CD4-positive, CD25-positive, alpha-beta regulatory T cell (primary cell): ENCODE results near the gene ACSBG1. TPM values are rescaled to one million over a fixed set of nuclear protein-coding genes. Genes with fewer than 3 reads are reported as not detected.

Source experiments
- ATAC-seq, 2 donors: fragments of 150-1000 bp; cut with Tn5 transposase; one replicate each; pipeline ENCODE4 v1.10.0; 2021; ENCODE audit warnings: low read depth in 2 of 2, moderate number of reproducible peaks in 2 of 2, moderate library complexity in 1 of 2
- DNase-seq, 3 donors: peaks; one replicate each; pipeline versions ENCODE4 v3.0.0 to v3.0.0-alpha.2; 2012 to 2022; ENCODE audit warnings: mixed read lengths in 1 of 3
- H3K27ac ChIP-seq: one replicate; pipeline ENCODE4 v1.7.0; 2013; ENCODE audit warnings: mild to moderate bottlenecking, low read length; ENCODE audit not compliant: insufficient read depth, poor library complexity, severe bottlenecking
- H3K27me3 ChIP-seq: one replicate; pipeline ENCODE4 v1.7.0; 2013; ENCODE audit warnings: low read length; ENCODE audit not compliant: control insufficient read depth, insufficient read depth
- H3K36me3 ChIP-seq: one replicate; pipeline ENCODE4 v1.7.0; 2013; ENCODE audit warnings: mild to moderate bottlenecking, low read length, moderate library complexity; ENCODE audit not compliant: control insufficient read depth, insufficient read depth
- H3K4me1 ChIP-seq: 2 replicates; pipeline ENCODE4 v1.7.0; 2013; ENCODE audit warnings: mild to moderate bottlenecking, low read length; ENCODE audit not compliant: insufficient read depth, control insufficient read depth, poor library complexity, severe bottlenecking
- H3K4me3 ChIP-seq: one replicate; pipeline ENCODE4 v1.7.0; 2013; ENCODE audit warnings: low read depth, mild to moderate bottlenecking, low read length, moderate library complexity
- H3K9me3 ChIP-seq, 2 experiments: 1 replicate in 1 of 2; 2 replicates in 1 of 2; pipeline ENCODE4 v1.7.0; 2013; ENCODE audit warnings: low read length in 2 of 2, mild to moderate bottlenecking in 1 of 2, moderate library complexity in 1 of 2; ENCODE audit not compliant: control insufficient read depth in 2 of 2
- H3K27ac Mint-ChIP-seq, 3 donors: one replicate each; pipeline ENCODE4 v1.8.0; 2020 to 2022; ENCODE audit warnings: mild to moderate bottlenecking in 3 of 3, mixed read lengths in 3 of 3, moderate library complexity in 2 of 3
- H3K27me3 Mint-ChIP-seq: one replicate; pipeline ENCODE4 v1.8.0; 2022; ENCODE audit warnings: mild to moderate bottlenecking, mixed read lengths
- H3K36me3 Mint-ChIP-seq: one replicate; pipeline ENCODE4 v1.8.0; 2020; ENCODE audit warnings: mixed read lengths
- H3K4me1 Mint-ChIP-seq, 4 donors: one replicate each; pipeline ENCODE4 v1.8.0; 2020 to 2022; ENCODE audit warnings: mixed read lengths in 4 of 4, mild to moderate bottlenecking in 1 of 4
- H3K4me3 Mint-ChIP-seq, 4 donors: one replicate each; pipeline ENCODE4 v1.8.0; 2020 to 2022; ENCODE audit warnings: mild to moderate bottlenecking in 4 of 4, mixed read lengths in 4 of 4, moderate library complexity in 3 of 4
- H3K9me3 Mint-ChIP-seq, 7 donors: one replicate each; pipeline ENCODE4 v1.8.0; 2020 to 2022; ENCODE audit warnings: mixed read lengths in 7 of 7, mild to moderate bottlenecking in 3 of 7, moderate library complexity in 2 of 7
- polyA plus RNA-seq, 4 donors: library from polyadenylated mRNA; unstranded; fragments of 300-500 nt; fragmentation: Illumina TruSeq; gene quantifications; one replicate each; pipeline ENCODE4 v1.2.3, GENCODE V29; 2021
- total RNA-seq: library from RNA; stranded (reverse); gene quantifications from one replicate; pipeline ENCODE4 v1.2.3, GENCODE V29; 2022

The ACSBG1 gene
- total and polyA plus RNA-seq, 5 donors from 2014 or later: 0.06 to 0.25 TPM; not detected in 3

DNA sequence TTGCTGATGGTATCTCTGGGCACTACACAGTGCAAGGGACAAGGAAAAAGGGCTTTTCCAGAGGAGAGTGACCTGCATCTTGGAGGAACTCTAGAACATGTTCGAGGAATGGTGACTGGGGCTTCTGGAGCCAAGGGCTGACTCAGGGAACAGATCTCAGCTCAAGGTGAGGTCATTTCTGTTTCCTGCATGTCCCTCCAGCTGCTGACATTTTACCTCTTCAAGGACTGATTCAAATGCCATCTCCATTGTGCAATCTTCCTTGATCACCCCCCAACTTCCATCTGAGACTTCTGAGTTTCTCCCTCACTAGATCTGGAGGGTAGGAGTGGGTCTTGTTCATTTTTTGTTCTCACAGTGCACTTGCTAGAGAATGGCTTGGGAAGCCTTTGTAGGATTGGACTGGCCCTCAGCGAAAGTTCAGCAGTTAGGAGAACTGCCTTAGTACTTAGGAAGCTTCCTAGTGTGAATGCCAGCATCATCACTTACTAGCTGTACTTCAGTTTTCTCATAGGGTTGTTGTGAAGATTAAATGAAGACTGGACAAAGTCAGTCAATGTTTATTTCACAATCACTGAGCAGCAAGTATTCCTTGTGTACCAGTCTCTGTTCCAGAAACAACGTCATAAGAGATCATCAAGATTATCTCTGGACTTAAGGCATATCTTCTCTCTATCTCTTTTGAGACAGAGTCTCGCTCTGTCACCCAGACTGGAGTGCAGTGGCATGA, 87.8 kb downstream of the ACSBG1 start:
- Mint-ChIP-seq H3K4me3 (peak overlapping the region in 2 of 4 donors; percentile 66 to 89), H3K27me3 (no peaks in the 10 kb centered on the region), H3K36me3 (no peaks in the 10 kb centered on the region)

DNA sequence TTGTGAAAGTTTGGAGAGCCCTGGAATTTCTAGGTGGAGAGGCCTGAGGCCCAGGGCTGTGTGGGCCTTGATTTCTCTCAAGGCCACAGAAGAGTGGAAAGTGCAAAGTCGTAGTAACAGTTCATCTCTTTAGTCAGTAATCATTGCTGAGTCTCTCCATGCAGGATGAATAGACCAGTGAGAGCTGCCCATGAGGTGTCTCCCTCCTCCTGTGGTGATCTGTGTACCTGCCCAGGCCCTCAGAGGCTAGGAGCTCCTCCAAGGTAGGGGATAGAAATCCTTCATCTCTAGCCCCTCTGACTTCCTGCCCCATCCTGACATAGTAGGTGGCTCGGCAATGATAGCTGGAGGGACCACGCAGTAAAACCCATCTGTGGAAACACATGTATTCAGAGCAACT, 92.0 kb downstream of the ACSBG1 start:
- Mint-ChIP-seq H3K9me3 (no peaks in the 10 kb centered on the region), H3K27ac (peak overlapping the region in 1 of 3 donors; percentile 62), H3K27me3 (no peaks in the 10 kb centered on the region), H3K36me3 (no peaks in the 10 kb centered on the region), H3K4me1 (peaks cover 0 to 1% (median under 1%) of the 10 kb centered on the region in 4 donors), H3K4me3 (peak overlapping the region in 1 of 4 donors; percentile 39)
- no peaks in the 10 kb centered on the region for H3K4me1 ChIP-seq
- H3K9me3 ChIP-seq: no peaks in the 10 kb centered on the region
- DNase-seq (no peak), ATAC-seq (no peak)
- no peak overlapping the region for H3K4me3 ChIP-seq
- H3K27ac ChIP-seq: no peak overlapping the region
- H3K27me3 ChIP-seq: no peaks in the 10 kb centered on the region
- H3K36me3 ChIP-seq: no peaks in the 10 kb centered on the region

More for the DNA sequence above, 87.8 kb downstream of the ACSBG1 start:
- H3K27ac Mint-ChIP-seq: peak overlapping the region in 1 of 3 donors; percentile 86
- Histone ChIP-seq H3K27me3 (no peaks in the 10 kb centered on the region), H3K4me1 (peaks cover 24% of the 10 kb centered on the region), H3K9me3 (no peaks in the 10 kb centered on the region), H3K36me3 (no peaks in the 10 kb centered on the region), H3K4me3 (no peak overlapping the region), H3K27ac (no peak overlapping the region)
- peaks cover 17 to 36% (median 27%) of the 10 kb centered on the region in 4 donors for H3K4me1 Mint-ChIP-seq
- ATAC-seq (no peak), DNase-seq (no peak)
- no peaks in the 10 kb centered on the region for H3K9me3 Mint-ChIP-seq

DNA sequence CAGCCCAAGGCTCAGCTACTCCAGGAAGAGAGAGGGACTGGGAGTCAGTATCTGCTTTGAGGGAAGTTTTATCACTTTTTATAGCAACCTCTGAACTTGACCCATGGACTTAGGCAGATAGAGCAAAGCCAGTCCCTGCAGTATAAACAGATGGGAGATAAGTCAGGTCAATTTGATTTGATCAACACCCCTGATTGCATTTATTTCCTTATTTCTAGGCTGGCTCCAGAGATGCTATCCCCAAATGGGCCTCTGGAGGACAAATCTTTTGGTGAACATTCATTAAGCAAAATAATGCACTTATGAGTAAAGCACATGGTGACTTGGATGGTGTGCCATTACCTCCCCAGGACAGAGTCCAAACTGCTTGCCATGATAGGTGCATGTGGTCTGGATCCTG, 94.1 kb downstream of the ACSBG1 start:
- ATAC-seq (no peak), DNase-seq (no peak)
- Histone ChIP-seq H3K36me3 (no peaks in the 10 kb centered on the region), H3K27ac (no peak overlapping the region), H3K4me1 (no peaks in the 10 kb centered on the region), H3K9me3 (no peaks in the 10 kb centered on the region), H3K4me3 (no peak overlapping the region), H3K27me3 (no peaks in the 10 kb centered on the region)
- Mint-ChIP-seq H3K4me3 (no peak overlapping the region), H3K36me3 (no peaks in the 10 kb centered on the region), H3K27me3 (no peaks in the 10 kb centered on the region), H3K9me3 (no peaks in the 10 kb centered on the region), H3K4me1 (peaks cover 0 to 3% (median 0%) of the 10 kb centered on the region in 4 donors), H3K27ac (no peak overlapping the region)

DNA sequence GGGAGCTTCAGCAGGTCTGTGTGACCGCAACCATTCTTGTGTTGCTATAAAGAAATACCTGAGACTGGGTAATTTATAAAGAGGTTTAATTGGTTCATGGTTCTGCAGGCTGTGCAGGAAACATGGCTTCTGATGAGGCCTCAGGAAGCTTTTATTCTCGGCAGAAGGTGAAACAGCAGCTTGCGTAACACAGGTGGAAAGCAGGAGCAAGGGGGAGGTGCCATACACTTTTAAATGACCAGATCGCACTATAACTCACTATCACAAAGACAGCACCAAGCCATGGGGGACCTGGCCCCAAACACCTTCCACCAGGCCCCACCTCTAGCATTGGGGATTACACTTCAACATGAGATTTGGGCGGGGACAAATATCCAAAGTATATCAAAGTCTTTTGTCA, 94.8 kb downstream of the ACSBG1 start:
- no peaks in the 10 kb centered on the region for H3K36me3 Mint-ChIP-seq
- no peaks in the 10 kb centered on the region for H3K27me3 ChIP-seq
- H3K27ac ChIP-seq: no peak overlapping the region
- H3K9me3 Mint-ChIP-seq: no peaks in the 10 kb centered on the region
- H3K4me3 ChIP-seq: no peak overlapping the region
- peaks cover 0 to 4% (median 0%) of the 10 kb centered on the region in 4 donors for H3K4me1 Mint-ChIP-seq
- no peak overlapping the region for H3K4me3 Mint-ChIP-seq
- no peaks in the 10 kb centered on the region for H3K36me3 ChIP-seq
- no peak for ATAC-seq
- no peak for DNase-seq
- H3K4me1 ChIP-seq: no peaks in the 10 kb centered on the region
- H3K27ac Mint-ChIP-seq: no peak overlapping the region
- no peaks in the 10 kb centered on the region for H3K9me3 ChIP-seq
- no peaks in the 10 kb centered on the region for H3K27me3 Mint-ChIP-seq

DNA sequence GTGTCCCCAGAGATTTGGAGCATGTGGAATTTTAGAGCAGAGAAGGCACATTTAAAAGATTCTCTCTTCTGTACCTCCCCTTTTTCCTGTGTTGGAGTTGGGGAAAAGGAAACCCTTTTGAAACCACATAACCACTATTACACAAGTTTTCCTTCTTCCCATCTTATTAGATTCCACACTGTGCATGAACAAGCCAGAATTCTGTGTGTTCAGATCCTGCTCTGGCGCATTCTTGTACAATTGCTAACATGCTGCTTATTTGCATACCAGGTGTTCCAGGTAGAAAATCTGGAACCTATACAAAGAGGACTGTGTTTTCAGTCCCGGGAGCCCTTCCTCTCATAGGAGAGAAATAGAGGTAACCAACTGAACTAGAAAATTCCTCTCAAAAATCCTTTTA, 100.6 kb downstream of the ACSBG1 start:
- Mint-ChIP-seq H3K4me1 (peaks cover 0 to 37% (median 12%) of the 10 kb centered on the region in 4 donors), H3K27me3 (peaks cover 7% of the 10 kb centered on the region), H3K4me3 (peak overlapping the region in 1 of 4 donors; percentile 14), H3K9me3 (no peaks in the 10 kb centered on the region), H3K36me3 (no peaks in the 10 kb centered on the region), H3K27ac (peak overlapping the region in 1 of 3 donors; percentile 62)
- H3K27ac ChIP-seq: no peak overlapping the region
- DNase-seq: no peak
- H3K4me1 ChIP-seq: peaks cover 10% of the 10 kb centered on the region
- no peaks in the 10 kb centered on the region for H3K27me3 ChIP-seq
- no peak overlapping the region for H3K4me3 ChIP-seq
- H3K36me3 ChIP-seq: no peaks in the 10 kb centered on the region
- no peak for ATAC-seq
- H3K9me3 ChIP-seq: no peaks in the 10 kb centered on the region

DNA sequence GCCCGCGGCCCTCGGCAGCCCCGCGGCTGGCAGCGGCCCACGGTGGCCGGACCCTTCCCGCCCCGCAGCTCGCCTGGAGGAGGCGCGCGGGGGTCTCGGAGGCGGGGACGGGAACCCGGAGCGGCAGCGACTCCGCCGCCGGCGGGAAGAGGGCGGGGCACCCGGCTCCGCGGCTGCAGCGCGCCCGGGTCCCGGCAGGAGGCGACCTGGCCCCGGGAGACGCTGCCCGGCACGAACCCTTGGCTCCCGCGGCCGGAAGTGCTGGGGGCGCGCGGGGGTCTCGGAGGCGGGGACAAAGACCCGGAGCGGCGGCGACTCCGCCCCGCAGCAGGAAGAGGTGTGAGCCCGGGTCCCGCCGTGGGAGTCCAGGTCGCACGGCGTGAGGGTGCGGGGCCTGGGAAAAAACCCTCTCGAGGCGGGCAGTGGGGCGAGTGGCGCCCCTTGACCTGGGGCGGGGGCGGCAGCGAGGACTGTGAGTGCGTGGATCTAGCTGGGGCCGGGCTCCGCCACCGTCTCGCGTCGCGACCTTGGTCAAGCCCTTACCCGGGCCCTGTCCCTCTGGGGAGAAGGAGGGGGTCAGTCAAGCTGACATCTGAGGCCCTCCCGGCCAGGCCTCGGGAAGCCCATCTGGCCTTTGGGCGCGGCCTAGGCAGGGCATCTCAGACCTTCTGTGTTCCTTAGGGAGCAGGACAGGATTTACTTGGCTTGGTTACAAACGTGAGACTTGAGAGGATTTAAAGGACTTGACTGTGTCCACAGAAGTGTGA, 102.9 kb downstream of the ACSBG1 start, which contains the start of gene CIB2:
Gene CIB2, minus strand, starts transcription at position 151 of the 767 bp plus-strand sequence. CDS start 230 bp downstream, outside the sequence.
- ATAC-seq: peak; percentile 80 to 85
- Mint-ChIP-seq H3K9me3 (no peaks in the 10 kb centered on the region), H3K27ac (peak within 1 kb of the TSS; percentile 74 to 86 (median 81)), H3K27me3 (peaks cover 7% of the 10 kb centered on the region), H3K4me3 (peak within 1 kb of the TSS; percentile 82 to 95 (median 86)), H3K36me3 (no peaks in the 10 kb centered on the region), H3K4me1 (peaks cover 0 to 42% (median 16%) of the 10 kb centered on the region in 4 donors)
- Histone ChIP-seq H3K9me3 (no peaks in the 10 kb centered on the region), H3K27me3 (no peaks in the 10 kb centered on the region), H3K27ac (peak within 1 kb of the TSS; percentile 77), H3K4me1 (peaks cover 10% of the 10 kb centered on the region), H3K36me3 (no peaks in the 10 kb centered on the region), H3K4me3 (peak within 1 kb of the TSS; percentile 85)
- peak; percentile 75 to 81 (median 79) for DNase-seq

DNA sequence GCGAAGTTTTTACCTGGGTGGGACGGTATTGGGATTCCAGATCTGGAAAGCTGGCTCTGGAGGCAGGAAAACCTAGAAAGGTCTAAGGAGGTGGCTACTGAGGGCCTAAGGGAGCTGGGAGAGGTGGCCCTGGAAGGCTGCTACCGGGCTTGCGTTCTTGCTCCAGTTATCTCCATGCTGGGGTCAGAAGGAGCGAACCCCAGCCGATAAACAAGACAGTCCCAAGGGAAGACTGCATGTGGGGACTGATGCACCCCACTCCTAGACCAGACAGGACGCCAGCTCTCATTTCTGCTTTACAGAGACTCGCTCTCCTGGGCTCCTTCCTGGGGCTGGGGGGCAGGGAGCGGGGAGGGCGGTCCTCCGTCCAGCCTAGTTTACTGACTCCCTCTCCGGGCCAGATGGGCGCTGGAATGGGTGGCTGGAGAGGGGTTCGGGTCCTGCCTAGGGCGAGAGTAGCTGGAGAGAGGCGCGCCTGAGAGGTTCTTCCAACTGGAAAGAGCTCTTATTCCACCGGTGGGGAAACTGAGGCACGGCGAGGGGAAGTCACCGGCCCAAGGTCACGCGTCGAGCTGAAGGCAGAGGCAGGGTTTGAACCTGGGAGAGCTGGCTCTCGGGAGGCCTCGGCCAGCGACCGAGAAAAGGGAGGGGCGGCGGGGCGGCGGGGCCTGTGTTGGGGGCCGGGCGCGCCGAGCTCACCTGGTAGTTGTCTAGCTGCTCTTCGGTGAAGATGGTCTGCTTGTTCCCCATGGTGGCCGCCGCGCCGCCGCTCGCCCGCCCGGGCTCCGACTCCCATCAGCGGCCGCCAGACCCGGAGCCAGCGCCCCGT, 103.7 kb downstream of the ACSBG1 start:
- no peaks in the 10 kb centered on the region for H3K27me3 ChIP-seq
- no peak overlapping the region for H3K27ac ChIP-seq
- DNase-seq (peak in 1 of 3 donors; percentile 43), ATAC-seq (peak; percentile 38 to 47)
- Mint-ChIP-seq H3K27ac (peak overlapping the region; percentile 44 to 81 (median 69)), H3K9me3 (no peaks in the 10 kb centered on the region), H3K4me1 (peaks cover 0 to 40% (median 16%) of the 10 kb centered on the region in 4 donors), H3K27me3 (peaks cover 7% of the 10 kb centered on the region), H3K4me3 (peak overlapping the region; percentile 75 to 95 (median 85)), H3K36me3 (no peaks in the 10 kb centered on the region)
- no peaks in the 10 kb centered on the region for H3K9me3 ChIP-seq
- H3K4me1 ChIP-seq: peaks cover 10% of the 10 kb centered on the region
- H3K4me3 ChIP-seq: no peak overlapping the region
- H3K36me3 ChIP-seq: no peaks in the 10 kb centered on the region
